Kidney (tissue), 14 donors: ENCODE measurements around the gene RRP1. TPM values are rescaled to one million over a fixed set of nuclear protein-coding genes. Genes with fewer than 3 reads are reported as not detected.
"Not testable (repeated sequence)": the region's sequence is repeated elsewhere in the genome, so short reads cannot be mapped to it uniquely, and the experiment has no call there.

Experiments used
- DNase-seq, 5 donors: peaks; one replicate each; pipeline ENCODE4 v3.0.0-alpha.2; 2013 to 2020
- FAIRE-seq: peaks from 2 replicates; lab custom pipeline; 2012; peaks lifted over from hg19 to GRCh38; lab: Jason Lieb, UNC
- H3K27ac ChIP-seq, 2 donors: one replicate each; pipeline ENCODE4 v1.7.0; 2013; ENCODE audit warnings: low read depth in 2 of 2, low read length in 2 of 2, inconsistent platforms in 1 of 2
- H3K27me3 ChIP-seq: one replicate; pipeline ENCODE4 v1.7.1; 2013; ENCODE audit warnings: low read length, inconsistent platforms; ENCODE audit not compliant: control insufficient read depth, insufficient read depth
- H3K36me3 ChIP-seq, 3 donors: one replicate each; pipeline versions ENCODE4 v1.7.0 to v1.7.1; 2013; ENCODE audit warnings: low read length in 3 of 3, control low read depth in 1 of 3, inconsistent platforms in 1 of 3; ENCODE audit not compliant: insufficient read depth in 3 of 3, control insufficient read depth in 2 of 3
- H3K4me1 ChIP-seq, 3 donors: one replicate each; pipeline versions ENCODE4 v1.7.0 to v1.7.1; 2013; ENCODE audit warnings: low read length in 3 of 3, inconsistent platforms in 1 of 3, low read depth in 1 of 3; ENCODE audit not compliant: control insufficient read depth in 2 of 3, insufficient read depth in 2 of 3
- H3K4me3 ChIP-seq, 3 donors: one replicate each; pipeline versions ENCODE4 v1.7.0 to v1.8.1; 2013; ENCODE audit warnings: low read length in 3 of 3, control low read depth in 1 of 3, inconsistent platforms in 1 of 3
- H3K9ac ChIP-seq, 3 donors: one replicate each; pipeline versions ENCODE4 v1.7.0 to v1.7.1; 2013; ENCODE audit warnings: low read length in 3 of 3, control low read depth in 1 of 3, inconsistent platforms in 1 of 3
- H3K9me3 ChIP-seq, 3 donors: one replicate each; pipeline versions ENCODE4 v1.7.0 to v1.7.1; 2013; ENCODE audit warnings: low read length in 3 of 3, control low read depth in 1 of 3, inconsistent platforms in 1 of 3; ENCODE audit not compliant: control insufficient read depth in 2 of 3, insufficient read depth in 1 of 3
- intact Hi-C: fragments of 100-400 bp; cut with DNase I; formaldehyde crosslinking; loops from one replicate; pipeline ENCODE4 v1.11.1; 2022
- polyA plus RNA-seq: library from polyadenylated mRNA; stranded (reverse); fragments of 350-450 nt; fragmentation: Illumina TruSeq; extraction: RNeasy Lipid Tissue Mini Kit (QIAGEN cat#74804); gene quantifications from one replicate; pipeline ENCODE4 v1.2.3, GENCODE V29; 2014; ENCODE audit warnings: low read depth, low replicate concordance; ENCODE audit not compliant: insufficient read depth
- total RNA-seq: library from RNA; stranded (reverse); fragmentation: NEBNext Ultra II Directional; extraction: Animal tissue kit (Norgen Biotek cat#: 25700); gene quantifications from one replicate; pipeline ENCODE4 v1.2.1, GENCODE V29; 2021
- TF ChIP-seq, protein P1 (sequence below): IDR thresholded peaks from 3 replicates; pipeline ENCODE4 v1.5.1; 2012; ENCODE audit warnings: mild to moderate bottlenecking, moderate library complexity, borderline replicate concordance; ENCODE audit not compliant: insufficient read depth; ENCODE audit errors: extremely low read depth
- donor health status: control.
- donor health status: control.
- donor health status: control.
- donor health status: control.
- donor health status: control.
- donor health status: DM: yes; HTN: yes; CAD: no.
- donor health status: Normal renal cell carcinoma (clear cell type).

The RRP1 gene
- total and polyA plus RNA-seq, 2 donors from 2014 or later = 12.9 to 18.7 TPM

DNA sequence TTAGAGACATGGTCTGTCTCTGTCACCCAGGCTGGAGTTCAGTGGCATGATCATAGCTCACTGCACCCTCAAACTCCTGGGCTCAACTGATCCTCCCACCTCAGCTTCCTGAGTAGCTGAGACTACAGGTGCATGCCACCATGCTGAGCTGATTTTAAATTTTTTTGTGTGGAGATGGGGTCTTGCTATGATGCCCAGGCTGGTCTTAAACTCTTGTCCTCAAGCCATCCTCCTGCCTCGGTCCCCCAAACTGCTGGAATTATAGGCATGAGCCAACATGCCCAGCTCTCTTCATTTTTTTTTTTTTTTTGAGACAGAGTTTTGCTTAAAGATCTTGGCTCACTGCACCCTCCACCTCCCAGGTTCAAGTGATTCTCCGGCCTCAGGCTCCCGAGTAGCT is 50.9 kb downstream of the RRP1 start:
- TF ChIP-seq, protein P1, sequence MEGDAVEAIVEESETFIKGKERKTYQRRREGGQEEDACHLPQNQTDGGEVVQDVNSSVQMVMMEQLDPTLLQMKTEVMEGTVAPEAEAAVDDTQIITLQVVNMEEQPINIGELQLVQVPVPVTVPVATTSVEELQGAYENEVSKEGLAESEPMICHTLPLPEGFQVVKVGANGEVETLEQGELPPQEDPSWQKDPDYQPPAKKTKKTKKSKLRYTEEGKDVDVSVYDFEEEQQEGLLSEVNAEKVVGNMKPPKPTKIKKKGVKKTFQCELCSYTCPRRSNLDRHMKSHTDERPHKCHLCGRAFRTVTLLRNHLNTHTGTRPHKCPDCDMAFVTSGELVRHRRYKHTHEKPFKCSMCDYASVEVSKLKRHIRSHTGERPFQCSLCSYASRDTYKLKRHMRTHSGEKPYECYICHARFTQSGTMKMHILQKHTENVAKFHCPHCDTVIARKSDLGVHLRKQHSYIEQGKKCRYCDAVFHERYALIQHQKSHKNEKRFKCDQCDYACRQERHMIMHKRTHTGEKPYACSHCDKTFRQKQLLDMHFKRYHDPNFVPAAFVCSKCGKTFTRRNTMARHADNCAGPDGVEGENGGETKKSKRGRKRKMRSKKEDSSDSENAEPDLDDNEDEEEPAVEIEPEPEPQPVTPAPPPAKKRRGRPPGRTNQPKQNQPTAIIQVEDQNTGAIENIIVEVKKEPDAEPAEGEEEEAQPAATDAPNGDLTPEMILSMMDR = no peak
- H3K27me3 ChIP-seq = no peaks in the 10 kb centered on the region
- no peak for FAIRE-seq
- intact Hi-C loops = no loop called here
- H3K9me3 ChIP-seq = no peaks in the 10 kb centered on the region
- no peak for DNase-seq
- H3K4me3 ChIP-seq = no peak overlapping the region
- H3K27ac ChIP-seq = no peak overlapping the region
- no peaks in the 10 kb centered on the region for H3K4me1 ChIP-seq
- H3K36me3 ChIP-seq = no peaks in the 10 kb centered on the region
- H3K9ac ChIP-seq = no peak overlapping the region

DNA sequence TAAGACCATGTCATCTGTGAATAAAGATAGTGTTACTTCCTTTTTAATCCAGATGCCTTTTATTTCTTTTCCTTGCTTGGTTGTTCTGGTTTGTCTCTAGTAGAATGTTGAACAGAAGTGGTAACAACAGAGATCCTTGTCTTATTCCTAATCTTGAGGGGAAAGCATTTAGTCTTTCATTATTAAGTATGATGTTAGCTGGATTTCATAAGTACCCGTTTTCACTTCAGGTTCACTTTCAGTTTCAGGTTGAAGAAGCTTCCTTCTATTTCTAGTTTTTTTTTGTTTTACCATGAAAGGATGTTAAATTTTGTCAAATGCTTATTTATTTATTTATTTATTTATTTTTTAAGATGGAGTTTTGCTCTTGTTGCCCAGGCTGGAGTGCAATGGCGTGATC is 53.4 kb downstream of the RRP1 start:
- Histone ChIP-seq H3K4me1 (no peaks in the 10 kb centered on the region), H3K9ac (no peak overlapping the region), H3K27me3 (no peaks in the 10 kb centered on the region), H3K27ac (no peak overlapping the region), H3K36me3 (no peaks in the 10 kb centered on the region), H3K4me3 (no peak overlapping the region), H3K9me3 (no peaks in the 10 kb centered on the region)
- intact Hi-C loops = no loop called here
- FAIRE-seq = no peak
- TF ChIP-seq, protein P1 = no peak
- DNase-seq = no peak

DNA sequence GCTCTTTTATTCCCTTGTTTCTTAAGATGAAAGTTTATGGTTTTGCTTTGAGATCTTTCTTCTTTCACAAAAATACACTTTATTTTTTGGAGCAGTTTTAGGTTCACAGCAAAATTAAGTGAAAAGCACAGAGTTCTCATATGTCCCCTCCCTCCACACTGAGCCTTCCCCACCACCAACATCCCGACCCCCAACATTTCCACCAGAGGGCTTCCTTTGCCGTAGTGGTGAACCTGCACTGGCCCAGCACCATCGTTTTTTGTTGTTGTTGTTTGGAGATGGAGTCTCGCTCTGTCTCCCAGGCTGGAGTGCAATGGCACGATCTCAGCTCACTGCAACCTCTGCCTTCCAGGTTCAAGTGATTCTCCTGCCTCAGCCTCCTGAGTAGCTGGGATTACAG is 55.5 kb downstream of the RRP1 start:
- H3K9me3 ChIP-seq, DNase-seq, H3K4me3 ChIP-seq, H3K27ac ChIP-seq, FAIRE-seq, H3K9ac ChIP-seq, H3K36me3 ChIP-seq, H3K27me3 ChIP-seq, intact Hi-C loops, H3K4me1 ChIP-seq: not testable (repeated sequence)

DNA sequence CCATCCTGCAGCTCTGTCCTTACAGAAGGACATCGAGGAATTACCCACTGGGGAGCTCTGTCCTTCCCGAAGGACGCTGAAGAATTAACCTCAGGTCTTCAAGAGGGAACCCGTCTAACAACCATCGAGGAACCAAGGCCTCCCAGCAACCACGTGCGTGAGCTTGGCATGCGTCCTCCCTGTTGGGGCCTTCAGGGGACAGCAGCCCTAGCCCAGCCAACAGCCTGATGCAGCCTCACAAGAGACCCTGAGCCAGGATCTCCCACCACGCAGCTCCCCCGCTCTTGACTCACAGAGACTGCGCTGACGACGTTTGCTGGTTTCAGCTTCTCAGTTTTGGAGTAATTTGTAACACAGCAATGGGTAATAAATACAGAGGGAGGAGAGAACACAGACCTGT is 56.0 kb downstream of the RRP1 start:
- TF ChIP-seq, protein P1 = no peak
- no peaks in the 10 kb centered on the region for H3K4me1 ChIP-seq
- DNase-seq (no peak), FAIRE-seq (no peak)
- intact Hi-C loops = no loop called here
- H3K27me3 ChIP-seq = no peaks in the 10 kb centered on the region
- H3K27ac ChIP-seq = no peak overlapping the region
- no peak overlapping the region for H3K9ac ChIP-seq
- H3K4me3 ChIP-seq = no peak overlapping the region
- no peaks in the 10 kb centered on the region for H3K9me3 ChIP-seq
- no peaks in the 10 kb centered on the region for H3K36me3 ChIP-seq
